DND-41 (cell line): Measurements from ENCODE around the gene GPC5.

ENCODE experiments used
- ATAC-seq: fragments of 200-7000 bp; cut with Tn5 transposase; 3 replicates; pipeline ENCODE4 v1.9.1; 2021; ENCODE audit warnings: low read depth; ENCODE audit not compliant: insufficient read depth
- DNase-seq: peaks from one replicate; pipeline ENCODE4 v3.0.0-alpha.2; 2020
- H2AFZ ChIP-seq: 2 replicates; pipeline ENCODE4 v1.6.0; 2012; ENCODE audit warnings: low read depth, low read length
- H3K27ac ChIP-seq: 2 replicates; pipeline ENCODE4 v1.5.1; 2012; ENCODE audit warnings: low read length, inconsistent platforms
- H3K27me3 ChIP-seq: fragments of 200-600 bp; sonication (generic); 2 replicates; pipeline ENCODE4 v1.6.0; 2012; ENCODE audit warnings: low read length, mild to moderate bottlenecking, inconsistent platforms; ENCODE audit not compliant: insufficient read depth, poor library complexity
- H3K36me3 ChIP-seq: 2 replicates; pipeline ENCODE4 v1.5.1; 2012; ENCODE audit warnings: low read length, inconsistent platforms; ENCODE audit not compliant: insufficient read depth
- H3K4me1 ChIP-seq: 2 replicates; pipeline ENCODE4 v1.5.1; 2012; ENCODE audit warnings: mild to moderate bottlenecking, low read length; ENCODE audit not compliant: insufficient read depth
- H3K4me2 ChIP-seq: 2 replicates; pipeline ENCODE4 v1.6.0; 2012; ENCODE audit warnings: mild to moderate bottlenecking, moderate library complexity, low read length, inconsistent platforms; ENCODE audit not compliant: insufficient read depth
- H3K4me3 ChIP-seq, 2 experiments: fragments of 200-600 bp in 1 of 2; shearing (Covaris generic) in 1 of 2; 2 replicates each; pipeline ENCODE4 v1.5.1; 2012 to 2016; ENCODE audit warnings: inconsistent platforms in 2 of 2, low read length in 2 of 2, mild to moderate bottlenecking in 2 of 2, low read depth in 1 of 2, moderate library complexity in 1 of 2
- H3K79me2 ChIP-seq: 2 replicates; pipeline ENCODE4 v1.6.0; 2012; ENCODE audit warnings: low read length, inconsistent platforms; ENCODE audit not compliant: insufficient read depth
- H3K9ac ChIP-seq: 2 replicates; pipeline ENCODE4 v1.6.0; 2012; ENCODE audit warnings: low read depth, mild to moderate bottlenecking, inconsistent platforms, low read length, moderate library complexity
- H3K9me3 ChIP-seq: 2 replicates; pipeline ENCODE4 v1.5.1; 2012; ENCODE audit warnings: low read length, moderate library complexity, mild to moderate bottlenecking, inconsistent platforms; ENCODE audit not compliant: insufficient read depth, severe bottlenecking
- H4K20me1 ChIP-seq: 2 replicates; pipeline ENCODE4 v1.6.0; 2012; ENCODE audit warnings: low read length; ENCODE audit not compliant: insufficient read depth
- EZH2 ChIP-seq: IDR thresholded peaks from 3 replicates; pipeline ENCODE4 v1.6.1; 2012; ENCODE audit warnings: borderline replicate concordance, low read depth, mild to moderate bottlenecking, moderate library complexity, low read length, inconsistent platforms; ENCODE audit not compliant: severe bottlenecking
- TF ChIP-seq, protein P1 (sequence below): IDR thresholded peaks from 2 replicates; pipeline ENCODE4 v1.5.1; 2012; ENCODE audit warnings: borderline replicate concordance, low read length, moderate library complexity, mild to moderate bottlenecking; ENCODE audit not compliant: poor library complexity, severe bottlenecking; ENCODE audit errors: extremely low read depth

GPC5 gene

DNA sequence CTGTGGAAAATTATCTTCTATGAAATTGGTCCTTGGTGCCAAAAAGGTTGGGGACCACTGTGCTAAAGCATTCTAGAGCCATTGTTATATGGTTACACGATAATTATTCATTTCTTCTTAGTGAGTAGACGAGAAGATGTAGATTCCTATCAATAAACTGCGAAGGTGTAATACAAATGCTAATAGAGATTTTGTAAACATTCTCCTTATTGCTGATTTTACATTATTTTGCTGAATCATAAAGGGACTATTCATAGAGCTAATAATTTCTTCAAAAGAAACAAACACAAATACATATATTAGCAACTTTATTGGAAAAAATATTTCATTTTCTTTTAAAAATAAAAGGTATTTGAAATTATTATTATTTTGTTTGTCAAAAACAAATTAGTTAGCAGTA, 1005.2 kb downstream of the GPC5 start:
- ATAC-seq = no peak
- H3K27me3 ChIP-seq = no peaks in the 10 kb centered on the region

DNA sequence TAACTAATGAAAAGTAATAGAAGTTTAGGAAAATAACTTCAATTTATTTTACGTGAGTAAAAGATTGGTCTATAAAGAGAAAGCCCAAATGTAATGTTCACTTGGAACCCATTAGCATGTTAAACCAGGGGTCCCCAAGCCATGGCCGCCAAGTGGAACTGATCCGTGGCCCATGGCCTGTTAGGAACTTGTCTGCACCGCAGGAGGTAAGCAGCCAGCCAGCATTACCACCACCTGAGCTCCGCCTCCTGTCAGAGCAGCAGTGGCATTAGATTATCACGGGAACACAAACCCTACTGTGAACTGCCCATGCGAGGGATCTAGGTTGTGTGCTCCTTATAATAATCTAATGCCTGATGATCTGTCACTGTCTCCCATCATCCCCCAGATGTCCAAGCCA, 1009.4 kb downstream of the GPC5 start:
- no peak overlapping the region for H3K27ac ChIP-seq
- DNase-seq (no peak), ATAC-seq (no peak)
- no peaks in the 10 kb centered on the region for H3K27me3 ChIP-seq
- no peaks in the 10 kb centered on the region for H3K9me3 ChIP-seq
- H3K4me3 ChIP-seq = no peak overlapping the region
- no peak overlapping the region for H3K9ac ChIP-seq
- no peaks in the 10 kb centered on the region for H3K36me3 ChIP-seq
- no peak overlapping the region for H2AFZ ChIP-seq
- H3K79me2 ChIP-seq = no peaks in the 10 kb centered on the region
- no peaks in the 10 kb centered on the region for H4K20me1 ChIP-seq
- TF ChIP-seq, protein P1, sequence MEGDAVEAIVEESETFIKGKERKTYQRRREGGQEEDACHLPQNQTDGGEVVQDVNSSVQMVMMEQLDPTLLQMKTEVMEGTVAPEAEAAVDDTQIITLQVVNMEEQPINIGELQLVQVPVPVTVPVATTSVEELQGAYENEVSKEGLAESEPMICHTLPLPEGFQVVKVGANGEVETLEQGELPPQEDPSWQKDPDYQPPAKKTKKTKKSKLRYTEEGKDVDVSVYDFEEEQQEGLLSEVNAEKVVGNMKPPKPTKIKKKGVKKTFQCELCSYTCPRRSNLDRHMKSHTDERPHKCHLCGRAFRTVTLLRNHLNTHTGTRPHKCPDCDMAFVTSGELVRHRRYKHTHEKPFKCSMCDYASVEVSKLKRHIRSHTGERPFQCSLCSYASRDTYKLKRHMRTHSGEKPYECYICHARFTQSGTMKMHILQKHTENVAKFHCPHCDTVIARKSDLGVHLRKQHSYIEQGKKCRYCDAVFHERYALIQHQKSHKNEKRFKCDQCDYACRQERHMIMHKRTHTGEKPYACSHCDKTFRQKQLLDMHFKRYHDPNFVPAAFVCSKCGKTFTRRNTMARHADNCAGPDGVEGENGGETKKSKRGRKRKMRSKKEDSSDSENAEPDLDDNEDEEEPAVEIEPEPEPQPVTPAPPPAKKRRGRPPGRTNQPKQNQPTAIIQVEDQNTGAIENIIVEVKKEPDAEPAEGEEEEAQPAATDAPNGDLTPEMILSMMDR = no peak
- TF ChIP-seq EZH2 = no peak
- no peak overlapping the region for H3K4me2 ChIP-seq
- H3K4me1 ChIP-seq = no peaks in the 10 kb centered on the region

More for the DNA sequence above, 1005.2 kb downstream of the GPC5 start:
- DNase-seq = no peak
- H3K9ac ChIP-seq = no peak overlapping the region
- H3K4me3 ChIP-seq = no peak overlapping the region
- no peaks in the 10 kb centered on the region for H3K79me2 ChIP-seq
- H3K4me2 ChIP-seq = no peak overlapping the region
- no peak overlapping the region for H3K27ac ChIP-seq
- H3K4me1 ChIP-seq = no peaks in the 10 kb centered on the region
- no peak for TF ChIP-seq EZH2
- TF ChIP-seq, protein P1 = no peak
- H3K36me3 ChIP-seq = no peaks in the 10 kb centered on the region
- no peaks in the 10 kb centered on the region for H3K9me3 ChIP-seq
- no peak overlapping the region for H2AFZ ChIP-seq
- no peaks in the 10 kb centered on the region for H4K20me1 ChIP-seq

DNA sequence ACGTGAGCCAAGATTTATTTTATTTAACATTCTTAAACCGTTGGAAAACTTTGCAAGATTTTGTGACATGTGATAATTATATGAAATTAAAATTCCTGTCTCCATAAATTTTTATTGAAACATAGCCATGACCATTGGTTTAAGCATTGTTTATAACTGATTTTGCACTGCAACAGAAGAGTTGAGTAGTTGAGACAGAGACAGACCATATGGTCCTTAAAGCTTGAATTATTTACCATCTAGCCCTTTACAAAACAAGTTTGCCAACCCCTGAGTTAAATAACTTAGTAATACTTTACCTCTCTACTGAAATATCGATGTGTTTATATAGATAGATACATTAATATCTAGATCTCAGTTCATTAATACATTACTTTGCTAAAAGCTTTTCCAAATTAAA, 1014.1 kb downstream of the GPC5 start:
- TF ChIP-seq EZH2 = no peak
- TF ChIP-seq, protein P1 = no peak

DNA sequence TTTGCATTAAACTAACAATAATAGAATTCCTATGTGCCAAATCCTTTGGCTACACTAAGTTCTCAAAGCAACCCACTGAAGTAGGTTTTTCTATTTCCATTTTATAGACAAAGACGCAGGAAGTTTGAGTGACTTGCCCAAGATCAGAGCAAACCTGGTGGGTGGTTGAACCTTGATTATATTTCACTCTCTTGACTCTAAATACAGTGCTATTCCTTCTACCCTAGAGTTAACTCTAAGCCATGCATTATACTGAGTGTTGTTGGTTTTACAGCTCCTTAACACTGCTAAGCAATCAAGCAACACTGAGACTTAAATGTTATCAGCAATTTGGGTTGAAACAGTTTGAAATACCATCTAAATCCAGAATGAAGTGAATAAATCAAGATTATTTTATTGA, 1014.6 kb downstream of the GPC5 start:
- no peaks in the 10 kb centered on the region for H4K20me1 ChIP-seq
- H3K4me1 ChIP-seq = no peaks in the 10 kb centered on the region
- ATAC-seq (no peak), DNase-seq (no peak)
- no peaks in the 10 kb centered on the region for H3K9me3 ChIP-seq
- no peak overlapping the region for H3K4me2 ChIP-seq
- H3K4me3 ChIP-seq = no peak overlapping the region
- no peak overlapping the region for H3K9ac ChIP-seq
- no peaks in the 10 kb centered on the region for H3K27me3 ChIP-seq
- H3K36me3 ChIP-seq = no peaks in the 10 kb centered on the region
- no peak overlapping the region for H3K27ac ChIP-seq
- no peak for TF ChIP-seq EZH2
- TF ChIP-seq, protein P1 = no peak
- H3K79me2 ChIP-seq = no peaks in the 10 kb centered on the region
- H2AFZ ChIP-seq = no peak overlapping the region

More for the DNA sequence above, 1014.1 kb downstream of the GPC5 start:
- ATAC-seq (no peak), DNase-seq (no peak)
- Histone ChIP-seq H4K20me1 (no peaks in the 10 kb centered on the region), H3K9ac (no peak overlapping the region), H3K27me3 (no peaks in the 10 kb centered on the region), H3K36me3 (no peaks in the 10 kb centered on the region), H3K27ac (no peak overlapping the region), H3K9me3 (no peaks in the 10 kb centered on the region), H3K4me3 (no peak overlapping the region), H2AFZ (no peak overlapping the region), H3K4me2 (no peak overlapping the region), H3K79me2 (no peaks in the 10 kb centered on the region), H3K4me1 (no peaks in the 10 kb centered on the region)
